A673 (cell line): Measurements from ENCODE around the gene TBC1D10B.

ENCODE experiments used
- EZH2 ChIP-seq: fragments of 200-600 bp; sonication (generic); IDR thresholded peaks from 2 replicates; pipeline ENCODE4 v1.6.1; 2017; ENCODE audit warnings: borderline replicate concordance, low read depth, mild to moderate bottlenecking, mixed read lengths, antibody characterized with exemption, low read length; ENCODE audit not compliant: poor library complexity, severe bottlenecking
- TF ChIP-seq, protein P1 (sequence below): fragments of 300-800, 200-600 bp; sonication (generic); conservative IDR thresholded peaks from 2 replicates; pipeline ENCODE4 v1.5.1; 2017; ENCODE audit warnings: low read depth, mild to moderate bottlenecking, antibody characterized with exemption, low read length, moderate library complexity, mixed read lengths

DNA sequence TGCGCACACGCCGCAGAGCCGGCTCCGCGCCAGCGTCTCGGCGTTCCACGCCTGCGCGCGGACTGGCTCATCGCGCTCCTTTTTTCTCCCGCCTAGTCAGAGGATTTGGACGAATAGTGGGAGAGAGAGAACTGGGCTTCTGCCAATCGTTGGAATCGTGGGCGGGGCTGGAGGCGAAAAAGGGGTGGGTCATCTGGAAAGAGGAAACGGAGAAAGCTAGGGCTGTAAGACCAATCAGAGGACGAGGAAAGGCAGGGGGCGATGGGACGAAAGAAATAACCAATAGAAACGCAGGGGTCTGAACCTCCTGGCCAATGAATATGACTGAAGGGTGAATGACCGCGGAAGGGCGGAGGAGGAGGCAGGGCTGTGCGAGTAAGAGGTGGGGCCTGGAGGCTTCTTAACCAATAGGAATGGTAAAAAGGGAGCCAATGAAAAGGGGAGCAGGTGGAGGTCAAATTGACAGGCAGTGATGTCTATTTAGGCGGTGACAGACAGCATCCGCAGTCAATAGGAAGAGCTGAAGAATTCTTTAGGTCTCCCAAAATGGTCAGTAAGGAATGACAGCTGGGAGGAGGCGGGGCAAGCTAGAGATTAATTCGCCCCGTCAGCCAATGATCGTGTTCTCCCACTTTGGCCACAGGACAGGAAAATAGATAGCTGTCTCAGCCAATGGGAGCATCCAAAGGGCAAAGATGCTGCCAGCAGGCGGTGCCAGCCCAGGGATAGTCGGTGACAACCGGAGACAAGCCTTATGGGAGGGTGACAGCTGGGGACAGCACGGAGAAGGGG, at the start of gene TBC1D10B:
- TF ChIP-seq, protein P1, sequence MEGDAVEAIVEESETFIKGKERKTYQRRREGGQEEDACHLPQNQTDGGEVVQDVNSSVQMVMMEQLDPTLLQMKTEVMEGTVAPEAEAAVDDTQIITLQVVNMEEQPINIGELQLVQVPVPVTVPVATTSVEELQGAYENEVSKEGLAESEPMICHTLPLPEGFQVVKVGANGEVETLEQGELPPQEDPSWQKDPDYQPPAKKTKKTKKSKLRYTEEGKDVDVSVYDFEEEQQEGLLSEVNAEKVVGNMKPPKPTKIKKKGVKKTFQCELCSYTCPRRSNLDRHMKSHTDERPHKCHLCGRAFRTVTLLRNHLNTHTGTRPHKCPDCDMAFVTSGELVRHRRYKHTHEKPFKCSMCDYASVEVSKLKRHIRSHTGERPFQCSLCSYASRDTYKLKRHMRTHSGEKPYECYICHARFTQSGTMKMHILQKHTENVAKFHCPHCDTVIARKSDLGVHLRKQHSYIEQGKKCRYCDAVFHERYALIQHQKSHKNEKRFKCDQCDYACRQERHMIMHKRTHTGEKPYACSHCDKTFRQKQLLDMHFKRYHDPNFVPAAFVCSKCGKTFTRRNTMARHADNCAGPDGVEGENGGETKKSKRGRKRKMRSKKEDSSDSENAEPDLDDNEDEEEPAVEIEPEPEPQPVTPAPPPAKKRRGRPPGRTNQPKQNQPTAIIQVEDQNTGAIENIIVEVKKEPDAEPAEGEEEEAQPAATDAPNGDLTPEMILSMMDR, result no peak; the same call in 1 of the 2 replicates
- no peak for TF ChIP-seq EZH2
